Measurements from ENCODE around the gene PLOD1.
"Not testable (repeated sequence)": the region's sequence is repeated elsewhere in the genome, so short reads cannot be mapped to it uniquely, and the experiment has no call there.

The PLOD1 gene

GRCh38 chr1:11934302-11935056 is at the start of gene PLOD1:
Gene PLOD1, plus strand, starts transcription at chr1:11934717. Its CDS starts 63 bp downstream, at chr1:11934780.
- DNase-seq (ENCODE audit: low read depth in 2 of 3, low spot score in 2 of 3): peak; percentile 68 to 79 (median 77)

- no peak for DNase-seq (ENCODE audit: low read depth in 2 of 3, low spot score in 2 of 3)
Observed at GRCh38 chr1:11885916-11886315, 48.6 kb upstream of the PLOD1 start.

GRCh38 chr1:11886986-11887665 is 47.4 kb upstream of the PLOD1 start:
- no peak for DNase-seq (ENCODE audit: low read depth in 2 of 3, low spot score in 2 of 3)

GRCh38 chr1:11887666-11888007 is 46.9 kb upstream of the PLOD1 start:
- DNase-seq (ENCODE audit: low read depth in 2 of 3, low spot score in 2 of 3): no peak

- no peak for DNase-seq (ENCODE audit: low read depth in 2 of 3, low spot score in 2 of 3)
Observed at GRCh38 chr1:11888206-11888876, 46.2 kb upstream of the PLOD1 start.

GRCh38 chr1:11888877-11889208 is 45.7 kb upstream of the PLOD1 start:
- DNase-seq (ENCODE audit: low read depth in 2 of 3, low spot score in 2 of 3): no peak

- DNase-seq (ENCODE audit: low read depth in 2 of 3, low spot score in 2 of 3): no peak
Observed at GRCh38 chr1:11891433-11892186, 42.9 kb upstream of the PLOD1 start.

- DNase-seq (ENCODE audit: low read depth in 2 of 3, low spot score in 2 of 3): peak; percentile 16 to 65 (median 57)
Observed at GRCh38 chr1:11893907-11894251, 40.6 kb upstream of the PLOD1 start.

- not testable (repeated sequence) for DNase-seq (ENCODE audit: low read depth in 2 of 3, low spot score in 2 of 3)
Observed at GRCh38 chr1:11894501-11894900, 40.0 kb upstream of the PLOD1 start.

GRCh38 chr1:11898086-11898785 is 36.3 kb upstream of the PLOD1 start:
- DNase-seq (ENCODE audit: low read depth in 2 of 3, low spot score in 2 of 3): no peak

- no peak for DNase-seq (ENCODE audit: low read depth in 2 of 3, low spot score in 2 of 3)
Observed at GRCh38 chr1:11898831-11899467, 35.6 kb upstream of the PLOD1 start.

GRCh38 chr1:11901446-11901845 is 33.1 kb upstream of the PLOD1 start:
- not testable (repeated sequence) for DNase-seq (ENCODE audit: low read depth in 2 of 3, low spot score in 2 of 3)

- DNase-seq (ENCODE audit: low read depth in 2 of 3, low spot score in 2 of 3): no peak
Observed at GRCh38 chr1:11903210-11903609, 31.3 kb upstream of the PLOD1 start.

- not testable (repeated sequence) for DNase-seq (ENCODE audit: low read depth in 2 of 3, low spot score in 2 of 3)
Observed at GRCh38 chr1:11904156-11904555, 30.4 kb upstream of the PLOD1 start.

- no peak for DNase-seq (ENCODE audit: low read depth in 2 of 3, low spot score in 2 of 3)
Observed at GRCh38 chr1:11904978-11905377, 29.5 kb upstream of the PLOD1 start.

GRCh38 chr1:11906870-11907269 is 27.6 kb upstream of the PLOD1 start:
- DNase-seq (ENCODE audit: low read depth in 2 of 3, low spot score in 2 of 3): no peak

- DNase-seq (ENCODE audit: low read depth in 2 of 3, low spot score in 2 of 3): peak; percentile 59 to 77 (median 70)
Observed at GRCh38 chr1:11907275-11908094, 27.0 kb upstream of the PLOD1 start.

- DNase-seq (ENCODE audit: low read depth in 2 of 3, low spot score in 2 of 3): peak in 1 of 3 experiments; percentile 64
Observed at GRCh38 chr1:11908095-11908675, 26.3 kb upstream of the PLOD1 start.

- DNase-seq (ENCODE audit: low read depth in 2 of 3, low spot score in 2 of 3): not testable (repeated sequence)
Observed at GRCh38 chr1:11910914-11911228, 23.6 kb upstream of the PLOD1 start.
